ENCODE data around the gene SLC25A12.

GRCh38 chr2:171862501-171862900 is 31.5 kb downstream of the SLC25A12 start:
- TF ChIP-seq POLR2A (IDR thresholded peaks at IDR 0.05), result no peak
- TF ChIP-seq, protein P1, sequence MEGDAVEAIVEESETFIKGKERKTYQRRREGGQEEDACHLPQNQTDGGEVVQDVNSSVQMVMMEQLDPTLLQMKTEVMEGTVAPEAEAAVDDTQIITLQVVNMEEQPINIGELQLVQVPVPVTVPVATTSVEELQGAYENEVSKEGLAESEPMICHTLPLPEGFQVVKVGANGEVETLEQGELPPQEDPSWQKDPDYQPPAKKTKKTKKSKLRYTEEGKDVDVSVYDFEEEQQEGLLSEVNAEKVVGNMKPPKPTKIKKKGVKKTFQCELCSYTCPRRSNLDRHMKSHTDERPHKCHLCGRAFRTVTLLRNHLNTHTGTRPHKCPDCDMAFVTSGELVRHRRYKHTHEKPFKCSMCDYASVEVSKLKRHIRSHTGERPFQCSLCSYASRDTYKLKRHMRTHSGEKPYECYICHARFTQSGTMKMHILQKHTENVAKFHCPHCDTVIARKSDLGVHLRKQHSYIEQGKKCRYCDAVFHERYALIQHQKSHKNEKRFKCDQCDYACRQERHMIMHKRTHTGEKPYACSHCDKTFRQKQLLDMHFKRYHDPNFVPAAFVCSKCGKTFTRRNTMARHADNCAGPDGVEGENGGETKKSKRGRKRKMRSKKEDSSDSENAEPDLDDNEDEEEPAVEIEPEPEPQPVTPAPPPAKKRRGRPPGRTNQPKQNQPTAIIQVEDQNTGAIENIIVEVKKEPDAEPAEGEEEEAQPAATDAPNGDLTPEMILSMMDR (IDR thresholded peaks at IDR 0.05), result no peak
